Subcutaneous abdominal adipose tissue (tissue), 5 donors: Measurements from ENCODE around the gene DIP2C.
A peak's percentile ranks its signal among the peaks of the same experiment; 100 is the strongest.

Experiments used
- H3K27ac ChIP-seq: one replicate; pipeline ENCODE4 v1.7.0; 2013; ENCODE audit warnings: low read depth, mild to moderate bottlenecking, inconsistent platforms, low read length, moderate library complexity
- H3K27me3 ChIP-seq, 5 donors: one replicate each; pipeline ENCODE4 v1.7.0; 2013; ENCODE audit warnings: low read length in 5 of 5, inconsistent platforms in 1 of 5; ENCODE audit not compliant: control insufficient read depth in 5 of 5, insufficient read depth in 4 of 5
- H3K36me3 ChIP-seq, 5 donors: one replicate each; pipeline ENCODE4 v1.7.0; 2013; ENCODE audit warnings: low read length in 5 of 5; ENCODE audit not compliant: control insufficient read depth in 5 of 5, insufficient read depth in 5 of 5
- H3K4me1 ChIP-seq, 5 donors: one replicate each; pipeline ENCODE4 v1.7.0; 2013; ENCODE audit warnings: low read length in 5 of 5, mild to moderate bottlenecking in 3 of 5, moderate library complexity in 1 of 5; ENCODE audit not compliant: control insufficient read depth in 5 of 5, insufficient read depth in 5 of 5
- H3K4me3 ChIP-seq, 5 donors: one replicate each; pipeline ENCODE4 v1.7.0; 2013; ENCODE audit warnings: low read length in 5 of 5, low read depth in 1 of 5
- H3K9ac ChIP-seq, 5 donors: one replicate each; pipeline ENCODE4 v1.7.0; 2013; ENCODE audit warnings: low read length in 5 of 5, mild to moderate bottlenecking in 4 of 5, moderate library complexity in 3 of 5
- H3K9me3 ChIP-seq, 5 donors: one replicate each; pipeline ENCODE4 v1.7.0; 2013; ENCODE audit warnings: low read length in 5 of 5; ENCODE audit not compliant: control insufficient read depth in 5 of 5
- donor health status: healthy.
- donor health status: healthy.
- donor health status: healthy.
- donor health status: healthy.
- donor health status: healthy.

The DIP2C gene

GRCh38 chr10:624605-625332 is 64.7 kb downstream of the DIP2C start:
- Histone ChIP-seq H3K9me3 (no peaks in the 10 kb centered on the region), H3K9ac (peak overlapping the region in 4 of 5 donors; percentile 38 to 72 (median 61)), H3K36me3 (peaks cover 0 to 7% (median 5%) of the 10 kb centered on the region in 5 donors), H3K4me1 (peaks cover 9 to 45% (median 27%) of the 10 kb centered on the region in 5 donors), H3K4me3 (peak overlapping the region in 3 of 5 donors; percentile 26 to 33 (median 28)), H3K27ac (peak overlapping the region; percentile 97), H3K27me3 (no peaks in the 10 kb centered on the region)

GRCh38 chr10:624312-624604 is 65.2 kb downstream of the DIP2C start:
- Histone ChIP-seq H3K27me3 (no peaks in the 10 kb centered on the region), H3K27ac (peak overlapping the region; percentile 97), H3K9ac (peak overlapping the region in 3 of 5 donors; percentile 38 to 70 (median 65)), H3K36me3 (peaks cover 0 to 7% (median 1%) of the 10 kb centered on the region in 5 donors), H3K9me3 (no peaks in the 10 kb centered on the region), H3K4me1 (peaks cover 9 to 40% (median 27%) of the 10 kb centered on the region in 5 donors), H3K4me3 (peak overlapping the region in 1 of 5 donors; percentile 26)

GRCh38 chr10:623477-624311 is 65.8 kb downstream of the DIP2C start:
- Histone ChIP-seq H3K36me3 (peaks cover 0 to 7% (median 0%) of the 10 kb centered on the region in 5 donors), H3K9ac (peak overlapping the region in 2 of 5 donors; percentile 38 to 70), H3K4me1 (peaks cover 9 to 37% (median 31%) of the 10 kb centered on the region in 5 donors), H3K4me3 (no peak overlapping the region), H3K27ac (peak overlapping the region; percentile 97), H3K27me3 (no peaks in the 10 kb centered on the region), H3K9me3 (no peaks in the 10 kb centered on the region)

GRCh38 chr10:623014-623413 is 66.5 kb downstream of the DIP2C start:
- H3K27ac ChIP-seq: no peak overlapping the region
- H3K36me3 ChIP-seq: peaks cover 0 to 7% (median 0%) of the 10 kb centered on the region in 5 donors
- no peaks in the 10 kb centered on the region for H3K27me3 ChIP-seq
- H3K9ac ChIP-seq: no peak overlapping the region
- no peaks in the 10 kb centered on the region for H3K9me3 ChIP-seq
- H3K4me3 ChIP-seq: no peak overlapping the region
- H3K4me1 ChIP-seq: peaks cover 9 to 38% (median 35%) of the 10 kb centered on the region in 5 donors

GRCh38 chr10:621981-622740 is 67.3 kb downstream of the DIP2C start:
- Histone ChIP-seq H3K27ac (no peak overlapping the region), H3K4me3 (no peak overlapping the region), H3K27me3 (no peaks in the 10 kb centered on the region), H3K4me1 (peaks cover 9 to 44% (median 42%) of the 10 kb centered on the region in 5 donors), H3K9me3 (no peaks in the 10 kb centered on the region), H3K36me3 (peaks cover 0 to 7% (median 0%) of the 10 kb centered on the region in 5 donors), H3K9ac (no peak overlapping the region)

DNA sequence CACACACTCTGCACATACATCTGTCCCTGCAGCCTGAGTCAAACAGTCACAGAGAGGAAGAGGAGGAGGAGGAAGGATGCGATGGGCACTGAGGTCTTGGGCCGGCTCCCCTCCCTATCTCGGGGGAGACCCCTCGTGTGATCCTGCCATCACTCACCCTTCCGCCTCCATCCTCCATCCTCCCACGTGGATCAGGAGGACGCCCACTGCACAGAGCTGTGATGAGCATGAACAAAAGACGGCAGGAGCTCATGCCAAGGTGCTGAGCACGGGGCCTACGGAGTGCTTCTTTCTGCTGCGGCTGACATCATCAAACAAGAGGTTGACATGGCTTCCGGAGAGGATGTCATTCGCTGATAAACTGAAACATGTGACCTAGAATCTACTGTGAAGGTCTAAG is 68.0 kb downstream of the DIP2C start:
- Histone ChIP-seq H3K9ac (no peak overlapping the region), H3K36me3 (peaks cover 0 to 7% (median 0%) of the 10 kb centered on the region in 5 donors), H3K4me3 (no peak overlapping the region), H3K9me3 (no peaks in the 10 kb centered on the region), H3K27ac (no peak overlapping the region), H3K27me3 (no peaks in the 10 kb centered on the region), H3K4me1 (peaks cover 9 to 47% (median 42%) of the 10 kb centered on the region in 5 donors)

DNA sequence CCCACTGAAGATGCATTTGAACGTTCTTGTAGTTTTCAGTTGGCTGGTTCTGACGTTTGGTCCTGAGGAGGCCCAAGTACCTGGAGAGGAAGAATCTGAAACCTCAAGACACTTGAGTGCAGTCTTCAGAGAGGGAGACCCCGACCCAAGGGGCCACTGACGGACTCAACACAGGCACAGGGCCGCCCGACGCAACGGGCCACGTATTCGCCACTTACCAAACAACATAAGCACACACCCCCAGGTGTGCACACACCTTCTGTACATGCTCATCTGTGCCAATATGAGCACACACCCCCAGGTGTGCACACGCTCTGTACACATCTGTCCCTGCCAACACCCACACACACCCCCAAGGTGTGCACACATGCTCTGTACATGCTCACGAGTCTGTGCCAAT is 68.5 kb downstream of the DIP2C start:
- no peak overlapping the region for H3K9ac ChIP-seq
- no peaks in the 10 kb centered on the region for H3K27me3 ChIP-seq
- H3K27ac ChIP-seq: no peak overlapping the region
- peaks cover 8 to 44% (median 39%) of the 10 kb centered on the region in 5 donors for H3K4me1 ChIP-seq
- peaks cover 0 to 7% (median 0%) of the 10 kb centered on the region in 5 donors for H3K36me3 ChIP-seq
- no peaks in the 10 kb centered on the region for H3K9me3 ChIP-seq
- no peak overlapping the region for H3K4me3 ChIP-seq

GRCh38 chr10:620417-620816 is 69.1 kb downstream of the DIP2C start:
- H3K4me3 ChIP-seq: no peak overlapping the region
- no peaks in the 10 kb centered on the region for H3K27me3 ChIP-seq
- H3K27ac ChIP-seq: no peak overlapping the region
- no peak overlapping the region for H3K9ac ChIP-seq
- peaks cover 4 to 44% (median 34%) of the 10 kb centered on the region in 5 donors for H3K4me1 ChIP-seq
- H3K36me3 ChIP-seq: peaks cover 0 to 7% (median 0%) of the 10 kb centered on the region in 5 donors
- no peaks in the 10 kb centered on the region for H3K9me3 ChIP-seq

DNA sequence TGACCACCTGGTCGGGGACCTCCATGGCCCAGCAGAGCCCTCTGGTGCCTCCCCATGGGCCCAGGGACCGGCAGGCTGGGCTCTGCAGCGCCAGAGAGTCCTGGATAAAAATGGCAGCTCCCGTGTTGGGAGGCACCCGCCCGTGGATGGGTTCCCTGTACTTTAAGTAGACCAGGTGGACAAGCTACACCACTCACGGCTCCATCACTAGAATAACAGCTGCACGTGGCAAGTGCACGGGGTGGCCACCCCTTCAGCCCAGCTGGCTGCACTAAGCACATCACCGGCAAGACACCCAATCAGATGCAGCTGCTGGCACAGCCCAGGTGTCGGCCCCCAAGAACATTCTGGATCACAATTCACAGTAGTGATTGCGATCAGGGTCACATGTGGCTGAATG is 69.8 kb downstream of the DIP2C start:
- no peak overlapping the region for H3K4me3 ChIP-seq
- H3K36me3 ChIP-seq: peaks cover 0 to 7% (median 0%) of the 10 kb centered on the region in 5 donors
- no peaks in the 10 kb centered on the region for H3K9me3 ChIP-seq
- peaks cover 4 to 44% (median 32%) of the 10 kb centered on the region in 5 donors for H3K4me1 ChIP-seq
- no peak overlapping the region for H3K9ac ChIP-seq
- no peak overlapping the region for H3K27ac ChIP-seq
- no peaks in the 10 kb centered on the region for H3K27me3 ChIP-seq
